WI38 (cell line): ENCODE measurements around the gene SEMA3C.

Experiments
- H3K4me3 ChIP-seq: 2 replicates; pipeline ENCODE4 v1.5.1; 2011; ENCODE audit warnings: low read depth, mild to moderate bottlenecking, control low read depth, low read length
- TF ChIP-seq, protein P1 (sequence below): IDR thresholded peaks from 2 replicates; pipeline ENCODE4 v1.5.1; 2012; ENCODE audit warnings: low read depth, mild to moderate bottlenecking, control low read depth, low read length

SEMA3C gene

DNA sequence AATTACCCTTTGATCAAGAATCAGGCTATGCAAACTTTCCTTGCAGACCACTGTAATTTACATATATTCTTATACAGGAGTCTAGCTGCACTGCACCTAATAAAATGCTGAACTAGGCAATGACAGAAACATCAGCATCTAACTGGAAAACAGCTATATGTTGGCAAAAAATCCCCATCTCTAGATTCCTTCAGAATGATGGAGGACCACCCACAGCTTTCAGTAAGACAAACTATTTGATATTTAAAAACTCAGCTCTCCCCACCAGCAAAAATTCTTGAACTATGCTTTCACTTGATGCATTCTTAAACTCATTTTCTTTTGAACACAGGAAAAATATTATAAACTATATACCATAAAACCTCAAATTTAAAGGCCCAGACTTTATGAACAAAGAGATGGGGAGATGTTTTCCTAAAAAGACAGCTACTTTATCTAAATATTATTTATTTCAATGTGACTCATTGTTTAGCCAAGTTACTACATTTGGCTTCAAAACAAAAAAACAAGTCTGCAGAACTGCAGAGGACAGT, 77.4 kb downstream of the SEMA3C start:
- no peak overlapping the region for H3K4me3 ChIP-seq
- TF ChIP-seq, protein P1, sequence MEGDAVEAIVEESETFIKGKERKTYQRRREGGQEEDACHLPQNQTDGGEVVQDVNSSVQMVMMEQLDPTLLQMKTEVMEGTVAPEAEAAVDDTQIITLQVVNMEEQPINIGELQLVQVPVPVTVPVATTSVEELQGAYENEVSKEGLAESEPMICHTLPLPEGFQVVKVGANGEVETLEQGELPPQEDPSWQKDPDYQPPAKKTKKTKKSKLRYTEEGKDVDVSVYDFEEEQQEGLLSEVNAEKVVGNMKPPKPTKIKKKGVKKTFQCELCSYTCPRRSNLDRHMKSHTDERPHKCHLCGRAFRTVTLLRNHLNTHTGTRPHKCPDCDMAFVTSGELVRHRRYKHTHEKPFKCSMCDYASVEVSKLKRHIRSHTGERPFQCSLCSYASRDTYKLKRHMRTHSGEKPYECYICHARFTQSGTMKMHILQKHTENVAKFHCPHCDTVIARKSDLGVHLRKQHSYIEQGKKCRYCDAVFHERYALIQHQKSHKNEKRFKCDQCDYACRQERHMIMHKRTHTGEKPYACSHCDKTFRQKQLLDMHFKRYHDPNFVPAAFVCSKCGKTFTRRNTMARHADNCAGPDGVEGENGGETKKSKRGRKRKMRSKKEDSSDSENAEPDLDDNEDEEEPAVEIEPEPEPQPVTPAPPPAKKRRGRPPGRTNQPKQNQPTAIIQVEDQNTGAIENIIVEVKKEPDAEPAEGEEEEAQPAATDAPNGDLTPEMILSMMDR = no peak

GRCh38 chr7:80840681-80841080, 78.2 kb downstream of the SEMA3C start:
- no peak overlapping the region for H3K4me3 ChIP-seq
- TF ChIP-seq, protein P1 = no peak

GRCh38 chr7:80839855-80840254, 79.0 kb downstream of the SEMA3C start:
- TF ChIP-seq, protein P1 = no peak
- H3K4me3 ChIP-seq = no peak overlapping the region

DNA sequence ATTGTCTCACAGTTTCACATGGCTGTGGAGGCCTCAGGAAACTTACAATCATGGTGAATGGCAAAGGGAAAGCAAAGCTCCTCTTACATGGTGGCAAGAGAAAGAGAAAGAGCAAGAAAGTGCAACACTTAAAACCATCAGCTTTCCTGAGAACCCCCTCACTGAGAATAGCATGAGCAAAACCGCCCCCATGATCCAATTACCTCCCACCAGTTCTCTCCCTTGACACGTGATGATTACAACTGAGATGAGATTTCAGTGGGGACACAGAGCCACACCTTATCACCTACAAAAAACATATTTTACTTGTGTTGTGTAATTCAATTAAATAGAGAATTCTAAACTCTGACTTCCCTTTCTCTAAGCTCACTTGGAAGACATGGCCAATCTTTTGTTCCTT, 80.2 kb downstream of the SEMA3C start:
- TF ChIP-seq, protein P1 = no peak
- H3K4me3 ChIP-seq = no peak overlapping the region

GRCh38 chr7:80837345-80837744, 81.5 kb downstream of the SEMA3C start:
- no peak overlapping the region for H3K4me3 ChIP-seq
- TF ChIP-seq, protein P1 = no peak

- TF ChIP-seq, protein P1 = no peak
- H3K4me3 ChIP-seq = no peak overlapping the region
Observed at GRCh38 chr7:80835251-80835650, 83.6 kb downstream of the SEMA3C start.

GRCh38 chr7:80833289-80834268, 85.3 kb downstream of the SEMA3C start:
- TF ChIP-seq, protein P1 = no peak
- H3K4me3 ChIP-seq = no peak overlapping the region
